Esophagus squamous epithelium (tissue), 5 donors: Measurements from ENCODE around the gene RNU4-1. TPM values are rescaled to one million over a fixed set of nuclear protein-coding genes. Genes with fewer than 3 reads are reported as not detected.

Experiments used
- DNase-seq: peaks from one replicate; lab custom pipeline; 2025; lab: John Stamatoyannopoulos, UW
- H3K27ac ChIP-seq, 4 donors: fragments of 200-600 bp; sonication (generic); one replicate each; pipeline ENCODE4 v1.5.1; 2016 to 2019; ENCODE audit warnings: mild to moderate bottlenecking in 1 of 4
- H3K27me3 ChIP-seq, 4 donors: fragments of 200-600 bp; sonication (generic); 1 replicate in 3 of 4; 2 replicates in 1 of 4; pipeline versions ENCODE4 v1.5.1 to v1.6.0; 2017 to 2021; ENCODE audit warnings: antibody characterized with exemption in 1 of 4
- H3K36me3 ChIP-seq, 3 donors: fragments of 200-600 bp; sonication (generic); one replicate each; pipeline ENCODE4 v1.5.1; 2016 to 2019
- H3K4me1 ChIP-seq, 3 donors: fragments of 200-600 bp; sonication (generic); one replicate each; pipeline ENCODE4 v1.5.1; 2017 to 2019
- H3K4me3 ChIP-seq, 4 donors: fragments of 200-600 bp; sonication (generic); 1 replicate in 3 of 4; 2 replicates in 1 of 4; pipeline ENCODE4 v1.5.1; 2016 to 2019; ENCODE audit warnings: mild to moderate bottlenecking in 2 of 4, moderate library complexity in 1 of 4
- H3K9me3 ChIP-seq, 3 donors: fragments of 200-600 bp; sonication (generic); one replicate each; pipeline ENCODE4 v1.5.1; 2016 to 2019
- POLR2A ChIP-seq, 4 donors: fragments of 450-650 bp; IDR thresholded peaks; one replicate each; pipeline ENCODE4 v1.6.1; 2017; ENCODE audit warnings: antibody characterized with exemption in 4 of 4, mild to moderate bottlenecking in 4 of 4, moderate library complexity in 3 of 4
- WGBS, 2 donors: methylation state at CpG; one replicate each; pipeline ENCODE4 v1.1.5; 2018; 5-methylcytosine and 5-hydroxymethylcytosine counted together
- intact Hi-C: fragments of 100-400 bp; cut with DNase I; formaldehyde crosslinking; loops from one replicate; pipeline ENCODE4 v1.15.0; 2022
- total RNA-seq, 4 donors: library from RNA; depleted of rRNA; stranded (reverse); fragments of >200 nt; gene quantifications; one replicate each; pipeline ENCODE4 v1.1.0, GENCODE V29; 2016
- TF ChIP-seq, protein P1 (sequence below), 6 experiments: fragments of 450-650 bp in 4 of 6; fragments of 200-600 bp in 2 of 6; sonication (generic) in 2 of 6; IDR thresholded peaks; one replicate each; pipeline ENCODE4 v1.5.1; 2016 to 2019; ENCODE audit warnings: antibody characterized with exemption in 6 of 6, mild to moderate bottlenecking in 4 of 6, moderate library complexity in 4 of 6
- donor health status: DM: yes; HTN: yes; CAD: no.

RNU4-1 gene
- total RNA-seq, 4 donors from 2014 or later = under 0.01 TPM; not detected in 1

DNA sequence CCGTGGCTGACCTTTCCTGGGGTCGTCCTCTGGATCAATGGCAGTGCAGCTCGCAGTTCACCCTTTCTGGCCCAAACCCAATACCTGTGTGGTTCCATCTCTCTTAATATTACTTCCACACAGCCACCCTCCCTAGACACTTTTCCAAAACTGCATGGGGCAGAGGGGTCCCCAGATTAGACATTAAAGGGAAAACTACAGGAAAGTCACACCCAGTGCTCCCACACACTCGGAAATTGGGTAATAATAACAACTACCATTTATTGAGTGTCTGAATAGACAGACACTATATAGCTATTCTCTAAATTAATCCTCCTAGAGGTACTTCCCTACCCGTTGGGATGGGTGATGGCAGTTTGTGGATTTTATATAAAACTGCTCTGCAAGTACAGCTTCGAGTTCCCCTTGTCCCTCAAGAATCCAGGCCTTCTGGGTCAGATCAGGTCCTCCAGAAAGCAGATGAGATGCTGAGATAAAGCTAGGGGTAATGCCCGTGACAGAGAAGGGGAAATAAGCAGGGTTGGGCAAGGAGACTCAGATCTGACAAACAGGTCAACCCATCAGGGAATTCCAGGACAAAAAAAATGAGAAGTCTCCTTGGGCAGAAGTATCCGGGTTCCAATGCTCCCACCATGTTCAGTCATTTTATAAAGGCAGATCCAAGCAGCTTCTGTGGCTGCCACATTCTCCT lies 26.7 kb downstream of the RNU4-1 start:
- intact Hi-C loops = no loop called here
- 17 to 31% methylated on average over 8 of the region's 8 CpGs for WGBS, 2 donors
- Histone ChIP-seq H3K4me1 (peaks cover 29 to 49% (median 39%) of the 10 kb centered on the region in 3 donors), H3K36me3 (no peaks in the 10 kb centered on the region), H3K27me3 (no peaks in the 10 kb centered on the region), H3K27ac (peak overlapping the region in 2 of 4 donors; percentile 32 to 51), H3K9me3 (no peaks in the 10 kb centered on the region), H3K4me3 (peak overlapping the region in 1 of 4 donors; percentile 97)
- no peak for DNase-seq
- no peak for TF ChIP-seq POLR2A (IDR thresholded peaks at IDR 0.05)
- TF ChIP-seq, protein P1, sequence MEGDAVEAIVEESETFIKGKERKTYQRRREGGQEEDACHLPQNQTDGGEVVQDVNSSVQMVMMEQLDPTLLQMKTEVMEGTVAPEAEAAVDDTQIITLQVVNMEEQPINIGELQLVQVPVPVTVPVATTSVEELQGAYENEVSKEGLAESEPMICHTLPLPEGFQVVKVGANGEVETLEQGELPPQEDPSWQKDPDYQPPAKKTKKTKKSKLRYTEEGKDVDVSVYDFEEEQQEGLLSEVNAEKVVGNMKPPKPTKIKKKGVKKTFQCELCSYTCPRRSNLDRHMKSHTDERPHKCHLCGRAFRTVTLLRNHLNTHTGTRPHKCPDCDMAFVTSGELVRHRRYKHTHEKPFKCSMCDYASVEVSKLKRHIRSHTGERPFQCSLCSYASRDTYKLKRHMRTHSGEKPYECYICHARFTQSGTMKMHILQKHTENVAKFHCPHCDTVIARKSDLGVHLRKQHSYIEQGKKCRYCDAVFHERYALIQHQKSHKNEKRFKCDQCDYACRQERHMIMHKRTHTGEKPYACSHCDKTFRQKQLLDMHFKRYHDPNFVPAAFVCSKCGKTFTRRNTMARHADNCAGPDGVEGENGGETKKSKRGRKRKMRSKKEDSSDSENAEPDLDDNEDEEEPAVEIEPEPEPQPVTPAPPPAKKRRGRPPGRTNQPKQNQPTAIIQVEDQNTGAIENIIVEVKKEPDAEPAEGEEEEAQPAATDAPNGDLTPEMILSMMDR (IDR thresholded peaks at IDR 0.05) = no peak

DNA sequence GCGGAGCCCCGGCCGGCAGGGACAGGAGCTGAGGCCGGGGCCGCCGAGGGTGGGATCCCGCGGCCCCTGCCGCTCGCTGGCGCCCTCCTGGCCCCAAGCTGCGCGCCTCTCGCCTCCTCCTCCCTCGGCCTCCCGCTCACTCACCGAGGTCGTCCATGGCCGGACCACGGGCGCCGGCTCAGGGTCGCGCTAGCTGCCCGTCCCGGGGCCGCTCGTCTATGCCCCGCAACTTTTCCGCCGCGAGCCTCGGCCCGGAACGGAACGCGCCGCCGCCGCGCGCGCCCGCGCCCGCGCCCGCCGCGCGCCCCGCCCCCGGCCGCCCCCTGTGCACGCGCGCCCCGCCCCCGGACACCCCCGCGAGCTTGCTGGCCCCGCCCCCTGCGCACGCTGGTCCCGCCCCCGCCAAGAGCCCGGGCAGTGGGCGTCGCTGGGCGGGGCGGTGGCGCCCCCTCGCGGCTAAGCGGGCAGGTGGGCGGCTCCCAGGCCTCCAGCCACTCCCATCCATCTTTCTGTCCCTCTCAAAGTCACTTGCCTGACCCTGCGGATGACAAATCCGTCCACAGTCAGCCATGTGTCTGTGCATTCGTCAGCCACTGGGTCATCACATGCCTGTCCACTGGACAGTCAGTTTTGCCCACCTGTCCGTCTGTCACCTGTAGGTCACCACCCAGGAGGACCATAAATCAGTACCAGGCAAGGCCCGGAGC lies 27.4 kb downstream of the RNU4-1 start, which contains the start of gene PXN:
PXN (minus strand) TSS at position 258 of the 707 bp plus-strand sequence; CDS start at position 157, 101 bp downstream.
- no peaks in the 10 kb centered on the region for H3K9me3 ChIP-seq
- intact Hi-C loops = loop anchor here (2.0 kb wide), 1 partner anchor 37 kb away; no protein-coding TSS in a partner anchor
- peaks cover 29 to 56% (median 39%) of the 10 kb centered on the region in 3 donors for H3K4me1 ChIP-seq
- peak within 1 kb of the TSS; percentile 89 to 95 (median 92) for H3K27ac ChIP-seq
- no peaks in the 10 kb centered on the region for H3K36me3 ChIP-seq
- 0 to 7% methylated on average over 4 to 9 of the region's 81 CpGs for WGBS, 2 donors
- peak; percentile 54 for DNase-seq
- no peaks in the 10 kb centered on the region for H3K27me3 ChIP-seq
- peak within 1 kb of the TSS; percentile 84 to 98 (median 92) for H3K4me3 ChIP-seq
- TF ChIP-seq, protein P1 (IDR thresholded peaks at IDR 0.05) = peak; percentile 73 to 88 (median 86)
- peak in 2 of 4 donors; percentile 71 to 82 for TF ChIP-seq POLR2A (IDR thresholded peaks at IDR 0.05)

DNA sequence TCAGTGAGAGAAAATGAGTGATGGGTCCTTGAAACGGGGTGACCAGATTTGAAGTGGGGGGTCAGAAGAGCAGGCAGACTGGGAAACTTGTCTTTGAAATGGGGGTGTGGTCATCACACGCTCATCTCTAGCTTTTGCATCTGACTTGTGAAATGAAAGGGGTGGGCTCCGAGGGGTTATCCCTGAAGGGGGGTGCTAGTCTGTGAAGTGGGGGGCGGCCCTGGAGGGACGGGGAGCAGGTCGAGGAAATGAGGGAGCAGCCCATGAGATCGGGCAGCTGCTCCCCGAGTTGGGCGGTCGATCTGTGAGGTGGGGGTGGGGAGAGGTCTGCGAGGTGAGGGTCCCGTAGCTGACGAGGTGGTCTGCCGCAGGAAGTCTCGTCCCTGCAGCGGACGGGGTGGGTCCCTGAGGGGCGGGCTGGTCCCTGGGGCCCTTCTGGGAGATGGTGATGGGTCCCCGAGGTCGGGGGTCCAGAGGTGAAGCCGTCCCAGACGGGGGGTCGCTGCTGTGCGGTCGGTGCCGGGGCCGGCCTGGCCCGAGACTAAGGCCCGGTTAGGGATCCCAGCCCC lies 28.0 kb downstream of the RNU4-1 start:
- Histone ChIP-seq H3K4me1 (peaks cover 30 to 62% (median 39%) of the 10 kb centered on the region in 3 donors), H3K27ac (peak overlapping the region; percentile 89 to 95 (median 92)), H3K27me3 (no peaks in the 10 kb centered on the region), H3K9me3 (no peaks in the 10 kb centered on the region), H3K36me3 (no peaks in the 10 kb centered on the region), H3K4me3 (peak overlapping the region; percentile 84 to 98 (median 92))
- 2 to 12% methylated on average over 2 to 7 of the region's 29 CpGs for WGBS, 2 donors
- TF ChIP-seq, protein P1 (IDR thresholded peaks at IDR 0.05) = no peak
- no peak for TF ChIP-seq POLR2A (IDR thresholded peaks at IDR 0.05)
- intact Hi-C loops = loop anchor here (2.0 kb wide), 1 partner anchor 36 kb away; no protein-coding TSS in a partner anchor
- no peak for DNase-seq

DNA sequence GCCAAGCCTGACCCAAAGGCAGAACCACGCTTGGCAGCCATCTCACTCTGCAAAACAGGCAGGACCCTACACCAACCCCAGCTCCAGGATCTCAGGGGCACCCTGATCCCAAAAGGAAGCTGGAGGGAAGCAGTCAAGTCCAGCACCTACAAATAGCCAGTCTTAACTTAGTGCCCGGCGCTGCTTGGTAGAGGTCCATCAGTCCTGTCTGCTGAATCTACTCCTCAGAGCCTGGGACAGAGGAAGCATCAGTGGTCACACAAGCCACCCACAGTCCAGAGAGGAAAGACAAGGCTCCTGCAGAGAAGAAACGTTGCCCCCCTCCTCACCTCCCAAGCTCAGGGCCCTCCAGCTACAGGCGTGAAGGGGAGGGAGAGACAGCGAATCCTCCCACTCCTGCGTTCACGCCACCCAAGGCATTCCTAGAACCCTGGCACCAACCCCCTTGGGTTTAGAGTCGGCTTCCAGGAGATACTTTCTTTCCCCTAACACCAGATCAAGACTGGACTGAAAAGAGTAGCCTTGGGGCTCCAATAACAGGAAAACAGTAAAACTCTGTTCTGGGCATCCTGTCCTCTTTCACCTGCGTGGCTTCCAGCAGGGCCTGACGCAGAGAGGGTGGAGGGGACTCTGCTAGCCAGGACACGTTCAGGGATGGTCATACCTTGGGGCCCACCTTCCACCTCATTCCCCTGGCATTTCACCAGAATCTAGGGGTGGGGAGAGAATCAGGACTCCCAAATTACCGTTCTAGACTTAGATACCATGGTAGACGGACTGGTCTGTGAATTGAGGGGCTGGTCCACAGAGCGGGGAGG lies 28.7 kb downstream of the RNU4-1 start:
- peaks cover 37 to 69% (median 39%) of the 10 kb centered on the region in 3 donors for H3K4me1 ChIP-seq
- H3K36me3 ChIP-seq = no peaks in the 10 kb centered on the region
- peak overlapping the region; percentile 84 to 98 (median 92) for H3K4me3 ChIP-seq
- H3K9me3 ChIP-seq = no peaks in the 10 kb centered on the region
- peak overlapping the region; percentile 89 to 95 (median 92) for H3K27ac ChIP-seq
- intact Hi-C loops = loop anchor here (2.0 kb wide), 1 partner anchor 35 kb away; no protein-coding TSS in a partner anchor
- no peaks in the 10 kb centered on the region for H3K27me3 ChIP-seq
- DNase-seq = no peak
- TF ChIP-seq, protein P1 (IDR thresholded peaks at IDR 0.05) = no peak
- TF ChIP-seq POLR2A (IDR thresholded peaks at IDR 0.05) = no peak
- 11 to 38% methylated on average over 5 to 6 of the region's 15 CpGs for WGBS, 2 donors
